ENCODE data around the gene SLC26A5.

The SLC26A5 gene

GRCh38 chr7:103343758-103344452, 102.1 kb downstream of the SLC26A5 start:
- Mint-ChIP-seq H3K36me3 (ENCODE audit: low read depth) (peaks cover 34% of the 10 kb centered on the region), H3K27ac (peak overlapping the region; percentile 99), H3K9me3 (no peaks in the 10 kb centered on the region), H3K27me3 (no peaks in the 10 kb centered on the region), H3K4me3 (peak overlapping the region; percentile 97), H3K4me1 (ENCODE audit: low read depth) (peaks cover 77% of the 10 kb centered on the region)

GRCh38 chr7:103343332-103343731, 102.7 kb downstream of the SLC26A5 start:
- peak overlapping the region; percentile 97 for H3K4me3 Mint-ChIP-seq
- H3K27me3 Mint-ChIP-seq = no peaks in the 10 kb centered on the region
- peaks cover 75% of the 10 kb centered on the region for H3K4me1 Mint-ChIP-seq (ENCODE audit: low read depth)
- H3K27ac Mint-ChIP-seq = peak overlapping the region; percentile 99
- no peaks in the 10 kb centered on the region for H3K9me3 Mint-ChIP-seq
- H3K36me3 Mint-ChIP-seq (ENCODE audit: low read depth) = peaks cover 34% of the 10 kb centered on the region

GRCh38 chr7:103341466-103341865, 104.5 kb downstream of the SLC26A5 start:
- Mint-ChIP-seq H3K36me3 (ENCODE audit: low read depth) (peaks cover 49% of the 10 kb centered on the region), H3K4me1 (ENCODE audit: low read depth) (peaks cover 64% of the 10 kb centered on the region), H3K4me3 (peak overlapping the region; percentile 59), H3K27ac (peak overlapping the region; percentile 38), H3K9me3 (no peaks in the 10 kb centered on the region), H3K27me3 (no peaks in the 10 kb centered on the region)

- Mint-ChIP-seq H3K4me1 (ENCODE audit: low read depth) (peaks cover 47% of the 10 kb centered on the region), H3K4me3 (no peak overlapping the region), H3K27ac (no peak overlapping the region), H3K9me3 (no peaks in the 10 kb centered on the region), H3K27me3 (no peaks in the 10 kb centered on the region), H3K36me3 (ENCODE audit: low read depth) (peaks cover 60% of the 10 kb centered on the region)
Measured at GRCh38 chr7:103338864-103339263, 107.1 kb downstream of the SLC26A5 start.

- H3K27ac Mint-ChIP-seq = no peak overlapping the region
- peaks cover 71% of the 10 kb centered on the region for H3K36me3 Mint-ChIP-seq (ENCODE audit: low read depth)
- H3K4me1 Mint-ChIP-seq (ENCODE audit: low read depth) = peaks cover 29% of the 10 kb centered on the region
- H3K9me3 Mint-ChIP-seq = no peaks in the 10 kb centered on the region
- no peak overlapping the region for H3K4me3 Mint-ChIP-seq
- no peaks in the 10 kb centered on the region for H3K27me3 Mint-ChIP-seq
Measured at GRCh38 chr7:103336761-103337160, 109.2 kb downstream of the SLC26A5 start.

GRCh38 chr7:103325744-103326143, 120.3 kb downstream of the SLC26A5 start:
- Mint-ChIP-seq H3K9me3 (no peaks in the 10 kb centered on the region), H3K27me3 (no peaks in the 10 kb centered on the region), H3K4me1 (ENCODE audit: low read depth) (peaks cover 23% of the 10 kb centered on the region), H3K36me3 (ENCODE audit: low read depth) (peaks cover 63% of the 10 kb centered on the region), H3K4me3 (no peak overlapping the region), H3K27ac (peak overlapping the region; percentile 82)
